Measurements from ENCODE around the gene NBL1. TPM values are rescaled to one million over a fixed set of nuclear protein-coding genes. Genes with fewer than 3 reads are reported as not detected.

Gene NBL1
- total and polyA plus RNA-seq, 8 donors, result 63.2 to 257 (median 101) TPM

DNA sequence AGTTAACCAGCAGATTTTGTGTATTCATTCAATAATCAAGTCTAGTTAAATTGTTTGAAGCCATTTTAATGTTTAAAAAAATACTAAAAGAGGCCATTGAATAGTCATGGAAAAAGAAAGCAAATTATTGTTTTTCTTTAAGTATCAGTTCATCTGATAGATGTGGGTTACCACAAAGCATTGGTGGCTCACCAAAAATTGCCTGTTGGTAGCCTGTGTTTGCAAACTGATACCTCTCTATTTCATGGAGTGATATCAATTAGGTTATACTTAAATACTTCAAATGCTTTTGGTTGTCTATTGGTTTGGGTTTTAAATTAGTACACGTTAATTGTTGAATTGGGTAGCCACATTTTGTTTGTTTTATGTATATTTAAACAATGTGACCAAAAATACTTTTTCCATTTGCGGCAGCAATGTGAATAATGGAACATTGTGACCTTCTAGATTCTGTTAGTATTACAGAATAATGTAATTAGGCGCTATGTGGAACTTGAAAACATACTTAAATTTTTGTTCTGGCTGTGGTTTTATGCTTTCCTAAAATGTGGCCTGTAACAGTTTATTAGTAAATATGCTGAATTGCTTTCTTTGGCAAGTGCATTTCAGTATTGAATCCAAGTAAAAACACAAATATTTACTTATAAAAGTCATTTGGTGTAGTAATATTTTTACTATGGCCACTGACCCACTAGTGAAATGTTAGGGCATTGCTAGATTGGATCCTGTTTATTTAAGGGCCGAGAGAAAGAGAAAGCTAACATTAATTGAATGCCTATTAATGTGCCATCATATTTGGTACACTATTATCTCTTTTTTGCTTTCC is 37.1 kb upstream of the NBL1 start:
- Histone ChIP-seq H3K27me3 (no peaks in the 10 kb centered on the region), H3K27ac (peak overlapping the region in 4 of 5 donors; percentile 37 to 68 (median 55)), H3K9me3 (no peaks in the 10 kb centered on the region), H3K36me3 (peaks cover 0 to under 1% (median 0%) of the 10 kb centered on the region in 4 donors), H3K4me3 (no peak overlapping the region), H3K4me1 (peaks cover 13 to 85% (median 51%) of the 10 kb centered on the region in 4 donors)
- 22 to 44% (median 23%) methylated on average over 4 of the region's 4 CpGs for whole genome bisulfite sequencing, 5 donors
- TF ChIP-seq, protein P1, sequence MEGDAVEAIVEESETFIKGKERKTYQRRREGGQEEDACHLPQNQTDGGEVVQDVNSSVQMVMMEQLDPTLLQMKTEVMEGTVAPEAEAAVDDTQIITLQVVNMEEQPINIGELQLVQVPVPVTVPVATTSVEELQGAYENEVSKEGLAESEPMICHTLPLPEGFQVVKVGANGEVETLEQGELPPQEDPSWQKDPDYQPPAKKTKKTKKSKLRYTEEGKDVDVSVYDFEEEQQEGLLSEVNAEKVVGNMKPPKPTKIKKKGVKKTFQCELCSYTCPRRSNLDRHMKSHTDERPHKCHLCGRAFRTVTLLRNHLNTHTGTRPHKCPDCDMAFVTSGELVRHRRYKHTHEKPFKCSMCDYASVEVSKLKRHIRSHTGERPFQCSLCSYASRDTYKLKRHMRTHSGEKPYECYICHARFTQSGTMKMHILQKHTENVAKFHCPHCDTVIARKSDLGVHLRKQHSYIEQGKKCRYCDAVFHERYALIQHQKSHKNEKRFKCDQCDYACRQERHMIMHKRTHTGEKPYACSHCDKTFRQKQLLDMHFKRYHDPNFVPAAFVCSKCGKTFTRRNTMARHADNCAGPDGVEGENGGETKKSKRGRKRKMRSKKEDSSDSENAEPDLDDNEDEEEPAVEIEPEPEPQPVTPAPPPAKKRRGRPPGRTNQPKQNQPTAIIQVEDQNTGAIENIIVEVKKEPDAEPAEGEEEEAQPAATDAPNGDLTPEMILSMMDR (IDR thresholded peaks at IDR 0.05), result no peak
- TF ChIP-seq EP300 (IDR thresholded peaks at IDR 0.05), result no peak
- TF ChIP-seq POLR2A (IDR thresholded peaks at IDR 0.05), result no peak
- no peak for TF ChIP-seq POLR2AphosphoS5 (IDR thresholded peaks at IDR 0.05)
- no peak for DNase-seq
- intact Hi-C loops (cut with DNase I; ENCODE audit: low total_unique reads), result no loop called here

DNA sequence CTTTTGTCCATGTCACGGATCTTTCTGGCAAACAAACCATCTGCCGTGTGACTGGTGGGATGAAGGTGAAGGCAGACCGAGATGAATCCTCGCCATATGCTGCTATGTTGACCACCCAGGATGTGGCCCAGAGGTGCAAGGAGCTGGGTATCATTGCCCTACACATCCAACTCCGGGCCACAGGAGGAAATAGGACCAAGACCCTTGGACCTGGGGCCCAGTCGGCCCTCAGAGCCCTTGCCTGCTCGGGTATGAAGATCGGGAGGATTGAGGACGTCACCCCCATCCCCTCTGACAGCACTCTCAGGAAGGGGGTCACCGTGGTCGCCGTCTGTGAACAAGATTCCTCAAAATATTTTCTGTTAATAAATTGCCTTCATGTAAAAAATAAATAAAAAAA is 35.9 kb upstream of the NBL1 start:
- H3K36me3 ChIP-seq, result no peaks in the 10 kb centered on the region
- H3K4me3 ChIP-seq, result no peak overlapping the region
- H3K9me3 ChIP-seq, result no peaks in the 10 kb centered on the region
- intact Hi-C loops (cut with DNase I; ENCODE audit: low total_unique reads), result no loop called here
- no peak for DNase-seq
- H3K4me1 ChIP-seq, result peaks cover 19 to 83% (median 54%) of the 10 kb centered on the region in 4 donors
- H3K27ac ChIP-seq, result peak overlapping the region in 4 of 5 donors; percentile 2 to 68 (median 40)
- TF ChIP-seq EP300 (IDR thresholded peaks at IDR 0.05) (no peak), POLR2A (IDR thresholded peaks at IDR 0.05) (no peak), POLR2AphosphoS5 (IDR thresholded peaks at IDR 0.05) (no peak)
- TF ChIP-seq, protein P1 (IDR thresholded peaks at IDR 0.05), result no peak
- 87 to 97% (median 95%) methylated on average over 12 of the region's 12 CpGs for WGBS, 5 donors
- no peaks in the 10 kb centered on the region for H3K27me3 ChIP-seq

DNA sequence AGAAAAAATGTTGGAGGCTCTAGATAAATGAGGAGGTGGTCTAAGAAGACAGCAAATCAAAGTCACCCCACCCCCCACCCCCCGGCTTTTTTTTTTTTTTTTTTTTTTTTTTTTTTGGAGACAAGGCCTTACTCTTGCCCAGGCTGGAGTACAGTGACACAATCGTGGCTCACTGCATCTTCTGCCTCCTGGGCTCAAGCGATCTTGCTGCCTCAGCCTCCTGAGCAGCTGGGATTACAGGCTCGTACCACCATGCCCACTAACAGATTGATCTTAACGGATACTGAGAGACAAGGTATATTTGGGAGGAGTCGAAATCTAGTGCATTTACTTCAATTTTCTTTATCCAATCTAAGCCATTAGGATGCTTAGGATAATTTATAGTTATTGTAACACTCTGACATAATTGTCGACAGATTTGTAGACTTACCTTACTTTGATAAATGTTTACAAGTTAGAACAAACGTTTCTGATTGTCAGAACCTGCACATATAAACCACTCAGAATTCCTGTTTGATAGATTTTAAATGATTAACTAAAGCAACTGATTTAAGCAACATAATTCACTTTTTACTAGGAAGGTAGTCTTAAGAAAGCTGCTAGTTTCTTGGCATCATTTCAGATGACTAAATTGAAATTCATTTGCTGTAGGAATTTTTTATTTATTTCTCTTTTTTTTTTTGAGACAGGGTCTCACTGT is 33.7 kb upstream of the NBL1 start:
- no peaks in the 10 kb centered on the region for H3K27me3 ChIP-seq
- intact Hi-C loops (cut with DNase I; ENCODE audit: low total_unique reads), result no loop called here
- H3K4me1 ChIP-seq, result peaks cover 18 to 81% (median 57%) of the 10 kb centered on the region in 4 donors
- H3K4me3 ChIP-seq, result no peak overlapping the region
- peaks cover 0 to 6% (median 3%) of the 10 kb centered on the region in 4 donors for H3K36me3 ChIP-seq
- H3K9me3 ChIP-seq, result no peaks in the 10 kb centered on the region
- no peak for TF ChIP-seq POLR2A (IDR thresholded peaks at IDR 0.05)
- TF ChIP-seq EP300 (IDR thresholded peaks at IDR 0.05), result no peak
- no peak for TF ChIP-seq POLR2AphosphoS5 (IDR thresholded peaks at IDR 0.05)
- TF ChIP-seq, protein P1 (IDR thresholded peaks at IDR 0.05), result no peak
- H3K27ac ChIP-seq, result peak overlapping the region in 3 of 5 donors; percentile 22 to 61 (median 30)
- DNase-seq, result no peak
- WGBS, 5 donors, result 58 to 71% (median 66%) methylated on average over 8 of the region's 8 CpGs

DNA sequence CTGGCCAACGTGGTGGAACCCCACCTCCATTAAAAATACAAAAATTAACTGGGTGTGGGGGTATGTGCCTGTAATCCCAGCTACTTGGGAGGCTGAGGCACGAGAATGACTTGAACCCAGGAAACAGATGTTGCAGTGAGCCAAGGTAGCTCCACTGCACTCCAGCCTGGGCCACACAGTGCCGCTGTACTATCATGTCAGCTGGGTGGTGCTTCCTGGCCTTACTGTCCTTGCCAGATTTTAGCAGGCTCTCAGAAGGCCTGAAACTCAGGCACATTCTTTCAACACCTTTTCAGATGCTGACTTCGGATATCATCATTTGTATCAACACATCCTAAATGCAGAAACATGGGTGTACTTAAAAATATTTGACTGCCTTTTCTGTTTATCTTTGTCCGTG is 31.6 kb upstream of the NBL1 start:
- peaks cover 0 to 15% (median 10%) of the 10 kb centered on the region in 4 donors for H3K36me3 ChIP-seq
- TF ChIP-seq EP300 (IDR thresholded peaks at IDR 0.05) (no peak), POLR2AphosphoS5 (IDR thresholded peaks at IDR 0.05) (no peak)
- peaks cover 6 to 75% (median 44%) of the 10 kb centered on the region in 4 donors for H3K4me1 ChIP-seq
- H3K9me3 ChIP-seq, result no peaks in the 10 kb centered on the region
- no peak overlapping the region for H3K4me3 ChIP-seq
- intact Hi-C loops (cut with DNase I; ENCODE audit: low total_unique reads), result no loop called here
- H3K27me3 ChIP-seq, result no peaks in the 10 kb centered on the region
- DNase-seq, result no peak
- WGBS, 5 donors, result 73 to 86% (median 85%) methylated on average over 5 of the region's 5 CpGs
- H3K27ac ChIP-seq, result peak overlapping the region in 2 of 5 donors; percentile 7 to 24
